Stomach (tissue), 4 donors: ENCODE results near the gene TBX4.

Experiments used
- EP300 ChIP-seq: sonication (generic); formaldehyde crosslinking; IDR thresholded peaks from one replicate; pipeline ENCODE4 v1.6.1; 2017; ENCODE audit warnings: antibody characterized with exemption
- TF ChIP-seq, protein P1 (sequence below), 7 experiments: fragments of 450-650 bp in 4 of 7; fragments of 200-600 bp in 3 of 7; sonication (generic) in 3 of 7; IDR thresholded peaks; one replicate each; pipeline ENCODE4 v1.5.1; 2016 to 2019; ENCODE audit warnings: antibody characterized with exemption in 7 of 7, control low read depth in 2 of 7, mild to moderate bottlenecking in 1 of 7

DNA sequence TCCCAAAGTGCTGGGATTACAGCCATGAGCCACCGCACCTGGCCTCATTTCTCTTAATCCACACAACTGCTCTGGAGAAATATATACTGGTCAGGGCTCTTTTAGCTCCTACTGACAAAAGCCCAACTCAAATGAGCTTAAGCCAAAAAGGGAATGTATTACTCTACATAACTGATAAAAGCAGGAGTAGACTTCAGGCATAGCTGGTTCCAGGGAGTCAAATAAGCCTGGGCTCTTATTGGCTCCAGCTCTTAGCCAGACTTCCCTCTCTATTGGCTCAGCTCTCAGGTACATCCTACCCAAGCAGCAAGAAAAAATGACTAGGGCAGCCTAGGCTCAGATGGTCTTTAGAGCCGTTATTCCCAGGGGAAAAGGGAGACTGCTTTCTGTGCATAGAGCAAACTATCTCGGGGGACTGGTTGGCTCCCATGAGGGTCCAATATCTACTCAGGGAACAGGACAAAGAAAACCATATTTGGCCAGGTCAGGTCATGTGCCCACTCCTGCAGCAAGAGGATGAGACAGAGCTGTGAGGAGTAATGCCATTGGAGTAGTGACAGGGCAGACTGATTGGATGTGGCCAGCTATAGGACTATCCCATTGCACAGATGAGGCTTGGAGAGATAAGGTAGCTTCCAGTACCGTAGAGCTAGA lies 31.4 kb upstream of the TBX4 start:
- TF ChIP-seq, protein P1, sequence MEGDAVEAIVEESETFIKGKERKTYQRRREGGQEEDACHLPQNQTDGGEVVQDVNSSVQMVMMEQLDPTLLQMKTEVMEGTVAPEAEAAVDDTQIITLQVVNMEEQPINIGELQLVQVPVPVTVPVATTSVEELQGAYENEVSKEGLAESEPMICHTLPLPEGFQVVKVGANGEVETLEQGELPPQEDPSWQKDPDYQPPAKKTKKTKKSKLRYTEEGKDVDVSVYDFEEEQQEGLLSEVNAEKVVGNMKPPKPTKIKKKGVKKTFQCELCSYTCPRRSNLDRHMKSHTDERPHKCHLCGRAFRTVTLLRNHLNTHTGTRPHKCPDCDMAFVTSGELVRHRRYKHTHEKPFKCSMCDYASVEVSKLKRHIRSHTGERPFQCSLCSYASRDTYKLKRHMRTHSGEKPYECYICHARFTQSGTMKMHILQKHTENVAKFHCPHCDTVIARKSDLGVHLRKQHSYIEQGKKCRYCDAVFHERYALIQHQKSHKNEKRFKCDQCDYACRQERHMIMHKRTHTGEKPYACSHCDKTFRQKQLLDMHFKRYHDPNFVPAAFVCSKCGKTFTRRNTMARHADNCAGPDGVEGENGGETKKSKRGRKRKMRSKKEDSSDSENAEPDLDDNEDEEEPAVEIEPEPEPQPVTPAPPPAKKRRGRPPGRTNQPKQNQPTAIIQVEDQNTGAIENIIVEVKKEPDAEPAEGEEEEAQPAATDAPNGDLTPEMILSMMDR (IDR thresholded peaks at IDR 0.05), result no peak
- no peak for TF ChIP-seq EP300
